Activated naive CD8-positive, alpha-beta T cell treated with anti-CD3 and anti-CD28 coated beads for 36 hours (primary cell): Measurements from ENCODE around the gene TAMALIN. TPM values are rescaled to one million over a fixed set of nuclear protein-coding genes. Genes with fewer than 3 reads are reported as not detected.
A peak's percentile ranks its signal among the peaks of the same experiment; 100 is the strongest.

Source experiments
- DNase-seq: peaks from one replicate; pipeline ENCODE4 v3.0.0; 2021
- H3K27ac Mint-ChIP-seq: one replicate; pipeline ENCODE4 v1.8.0; 2022; ENCODE audit warnings: mild to moderate bottlenecking, moderate library complexity, mixed read lengths
- H3K27me3 Mint-ChIP-seq: one replicate; pipeline ENCODE4 v1.8.0; 2022; ENCODE audit warnings: mild to moderate bottlenecking, mixed read lengths
- H3K36me3 Mint-ChIP-seq: one replicate; pipeline ENCODE4 v1.8.0; 2021; ENCODE audit warnings: mild to moderate bottlenecking, mixed read lengths
- H3K4me1 Mint-ChIP-seq: one replicate; pipeline ENCODE4 v1.8.0; 2021; ENCODE audit warnings: mixed read lengths
- H3K4me3 Mint-ChIP-seq: one replicate; pipeline ENCODE4 v1.8.0; 2022; ENCODE audit warnings: mild to moderate bottlenecking, moderate library complexity, mixed read lengths
- H3K9me3 Mint-ChIP-seq: one replicate; pipeline ENCODE4 v1.8.0; 2022; ENCODE audit warnings: mixed read lengths
- total RNA-seq, 2 experiments: library from RNA; stranded (reverse); gene quantifications; one replicate each; pipeline ENCODE4 v1.2.3, GENCODE V29; 2021

The TAMALIN gene
- total RNA-seq, 2 experiments from 2014 or later = 9.1 to 11.3 TPM

- H3K4me3 Mint-ChIP-seq = no peak overlapping the region
- DNase-seq = no peak
- H3K36me3 Mint-ChIP-seq = peaks cover 12% of the 10 kb centered on the region
- H3K27ac Mint-ChIP-seq = peak overlapping the region; percentile 20
- no peaks in the 10 kb centered on the region for H3K27me3 Mint-ChIP-seq
- no peaks in the 10 kb centered on the region for H3K9me3 Mint-ChIP-seq
- H3K4me1 Mint-ChIP-seq = peaks cover 3% of the 10 kb centered on the region
Measured at GRCh38 chr12:52059582-52060497, 53.1 kb downstream of the TAMALIN start.

- H3K27ac Mint-ChIP-seq = no peak overlapping the region
- peaks cover 3% of the 10 kb centered on the region for H3K4me1 Mint-ChIP-seq
- peaks cover 12% of the 10 kb centered on the region for H3K36me3 Mint-ChIP-seq
- no peak overlapping the region for H3K4me3 Mint-ChIP-seq
- H3K27me3 Mint-ChIP-seq = no peaks in the 10 kb centered on the region
- H3K9me3 Mint-ChIP-seq = no peaks in the 10 kb centered on the region
- no peak for DNase-seq
Measured at GRCh38 chr12:52060498-52061177, 53.9 kb downstream of the TAMALIN start.

GRCh38 chr12:52061470-52062166 lies 54.9 kb downstream of the TAMALIN start:
- Mint-ChIP-seq H3K9me3 (no peaks in the 10 kb centered on the region), H3K4me1 (no peaks in the 10 kb centered on the region), H3K27me3 (no peaks in the 10 kb centered on the region), H3K4me3 (no peak overlapping the region), H3K36me3 (peaks cover 9% of the 10 kb centered on the region), H3K27ac (no peak overlapping the region)
- DNase-seq = no peak

DNA sequence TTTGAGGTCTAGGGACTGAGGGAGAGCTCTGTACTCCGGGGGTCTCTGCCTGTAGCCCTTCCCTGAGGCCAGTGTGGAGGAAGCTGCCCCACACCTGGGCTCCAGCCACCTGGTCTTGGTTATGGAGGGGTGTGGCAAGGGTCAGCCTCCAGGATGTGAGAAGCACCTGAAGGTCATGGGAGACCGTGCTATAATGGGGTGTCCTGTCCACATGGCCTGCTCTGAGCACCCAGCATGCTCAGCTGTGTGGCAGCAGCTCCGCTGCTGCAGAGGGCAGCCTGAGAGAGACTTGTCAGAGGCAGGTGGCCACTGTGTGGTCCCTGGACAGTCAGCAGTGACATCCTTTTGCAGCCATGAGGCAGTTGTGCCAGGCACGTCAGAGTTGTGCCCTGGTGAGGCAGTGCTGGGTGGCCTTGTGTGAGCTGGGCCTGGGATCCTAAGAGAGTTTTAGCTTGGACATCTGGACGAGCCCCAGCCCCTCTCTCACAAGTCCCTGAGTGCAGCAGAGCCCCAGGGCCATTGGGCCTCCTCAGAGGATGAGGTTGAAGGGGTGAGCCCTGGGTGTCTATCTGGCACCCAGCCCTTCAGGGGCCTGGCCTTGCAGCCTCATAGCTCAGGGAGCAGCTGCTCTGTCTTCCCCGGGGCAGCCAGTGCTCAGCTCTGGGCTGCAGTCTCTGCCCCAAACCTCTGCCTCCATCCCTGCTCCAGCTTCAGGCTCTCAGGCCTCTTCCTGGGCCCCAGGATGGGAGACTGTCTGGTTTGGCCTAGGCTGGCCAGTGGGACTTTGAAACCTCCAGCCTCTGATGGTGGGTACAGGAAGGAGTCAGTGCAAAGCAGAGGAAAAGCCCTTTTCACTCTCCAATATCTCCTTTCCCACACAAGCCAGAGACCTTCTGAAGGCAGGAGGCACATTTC lies 55.7 kb downstream of the TAMALIN start:
- no peaks in the 10 kb centered on the region for H3K9me3 Mint-ChIP-seq
- no peaks in the 10 kb centered on the region for H3K4me1 Mint-ChIP-seq
- peaks cover 4% of the 10 kb centered on the region for H3K36me3 Mint-ChIP-seq
- H3K4me3 Mint-ChIP-seq = no peak overlapping the region
- no peak overlapping the region for H3K27ac Mint-ChIP-seq
- no peak for DNase-seq
- H3K27me3 Mint-ChIP-seq = no peaks in the 10 kb centered on the region

GRCh38 chr12:52063082-52063924 lies 56.6 kb downstream of the TAMALIN start:
- Mint-ChIP-seq H3K9me3 (no peaks in the 10 kb centered on the region), H3K4me3 (no peak overlapping the region), H3K27me3 (no peaks in the 10 kb centered on the region), H3K36me3 (peaks cover 3% of the 10 kb centered on the region), H3K27ac (no peak overlapping the region), H3K4me1 (no peaks in the 10 kb centered on the region)
- DNase-seq = no peak

- Mint-ChIP-seq H3K4me3 (no peak overlapping the region), H3K4me1 (peaks cover 3% of the 10 kb centered on the region), H3K27me3 (no peaks in the 10 kb centered on the region), H3K36me3 (peaks cover 3% of the 10 kb centered on the region), H3K9me3 (no peaks in the 10 kb centered on the region), H3K27ac (no peak overlapping the region)
- DNase-seq = no peak
Measured at GRCh38 chr12:52063981-52064649, 57.4 kb downstream of the TAMALIN start.

Other genes with a start within 250 kb of the TAMALIN start
- under 1 TPM; 0.29 to 0.40 TPM for gene FIGNL2, start 158.2 kb upstream of the TAMALIN start, total RNA-seq
- gene ANKRD33, start 118.8 kb upstream of the TAMALIN start, total RNA-seq = not detected
- gene ACVRL1, start 99.4 kb upstream of the TAMALIN start, total RNA-seq = not detected
- 10 to 100 TPM in 1 of 2 experiments, 1 to 10 TPM in 1; 9.9 to 10.2 TPM for gene ACVR1B, start 55.2 kb upstream of the TAMALIN start, total RNA-seq
- gene NR4A1, start 44.5 kb downstream of the TAMALIN start, total RNA-seq = 10 to 100 TPM; 88.0 to 92.6 TPM
- gene ATG101, start 63.0 kb downstream of the TAMALIN start, total RNA-seq = 10 to 100 TPM; 39.8 to 41.2 TPM
- not detected for gene SMIM41, start 72.8 kb downstream of the TAMALIN start, total RNA-seq
- not detected for gene KRT80, start 185.1 kb downstream of the TAMALIN start, total RNA-seq
- 1 to 10 TPM; 2.4 to 6.5 TPM for gene KRT7, start 226.3 kb downstream of the TAMALIN start, total RNA-seq